RCC 7860 (cell line): ENCODE data around the gene TMEM176B.

Experiments
- DNase-seq: peaks from one replicate; pipeline ENCODE4 v3.0.0-alpha.2; 2015; ENCODE audit warnings: low spot score
- FAIRE-seq: peaks from 2 replicates; lab custom pipeline; 2012; peaks lifted over from hg19 to GRCh38; lab: Jason Lieb, UNC

The TMEM176B gene

DNA sequence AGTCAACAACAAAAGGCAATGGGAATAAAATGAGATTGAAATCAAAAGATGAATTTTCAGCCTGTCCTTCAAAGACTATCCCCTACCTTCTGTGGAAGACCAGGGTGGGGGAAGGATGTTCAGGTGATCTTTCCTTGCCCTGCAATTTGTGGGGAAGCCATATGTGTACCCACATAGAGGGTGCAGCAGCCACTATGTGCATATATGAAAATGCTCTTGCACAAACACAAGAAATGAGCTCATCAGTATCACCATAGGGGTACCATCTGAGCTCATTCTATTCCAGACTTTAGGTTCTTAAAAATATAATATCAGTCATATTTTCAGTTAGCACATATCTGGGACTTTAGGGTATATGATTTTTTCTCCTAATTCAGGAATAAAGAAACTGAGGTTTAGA, 45.2 kb downstream of the TMEM176B start:
- DNase-seq, result no peak
- no peak for FAIRE-seq

GRCh38 chr7:150753826-150754603, 46.1 kb downstream of the TMEM176B start:
- FAIRE-seq (no peak), DNase-seq (peak; percentile 34)

GRCh38 chr7:150753239-150753638, 46.9 kb downstream of the TMEM176B start:
- FAIRE-seq (no peak), DNase-seq (no peak)

GRCh38 chr7:150751702-150752101, 48.5 kb downstream of the TMEM176B start:
- FAIRE-seq (no peak), DNase-seq (no peak)

DNA sequence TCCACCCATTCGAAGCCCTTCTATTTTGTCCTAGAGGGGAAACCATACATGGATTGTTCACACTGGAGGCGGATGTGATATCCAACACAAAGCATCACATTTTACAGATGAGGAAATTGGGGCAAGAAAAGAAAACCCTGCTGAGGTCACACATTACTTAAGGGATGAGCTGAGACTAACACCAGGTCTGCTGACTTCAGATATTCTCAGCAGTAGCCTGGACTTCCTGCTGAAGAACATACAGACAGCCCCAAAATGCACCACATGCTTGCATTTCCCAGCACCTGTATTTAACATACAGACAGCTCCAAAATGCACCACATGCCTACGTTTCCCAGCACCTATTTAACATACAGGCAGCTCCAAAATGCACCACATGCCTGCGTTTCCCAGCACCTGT, 51.8 kb downstream of the TMEM176B start:
- FAIRE-seq (no peak), DNase-seq (no peak)

- FAIRE-seq (no peak), DNase-seq (no peak)
Measured at GRCh38 chr7:150746921-150747320, 53.2 kb downstream of the TMEM176B start.

DNA sequence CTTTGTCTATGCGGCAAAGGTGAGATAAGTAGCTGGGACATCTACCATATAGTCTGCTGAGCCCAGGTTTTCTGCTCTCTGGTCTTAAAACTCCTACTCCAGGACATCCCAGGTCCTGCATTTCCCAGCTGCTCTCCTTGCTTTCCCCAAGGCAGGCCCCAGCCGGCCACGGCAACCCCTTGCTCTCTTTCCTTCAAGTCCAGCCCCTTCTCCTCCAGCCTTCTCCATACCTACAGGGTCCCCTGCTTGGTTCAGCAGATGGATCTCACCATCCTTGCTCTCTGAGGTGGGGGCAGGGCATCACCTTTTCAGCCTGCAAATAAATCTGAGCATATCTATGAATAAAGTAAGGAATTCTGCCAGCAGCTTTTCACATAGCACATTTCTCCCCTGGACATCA, 54.3 kb downstream of the TMEM176B start:
- DNase-seq, result no peak
- FAIRE-seq, result no peak

- DNase-seq (no peak), FAIRE-seq (no peak)
Measured at GRCh38 chr7:150745086-150745485, 55.1 kb downstream of the TMEM176B start.

DNA sequence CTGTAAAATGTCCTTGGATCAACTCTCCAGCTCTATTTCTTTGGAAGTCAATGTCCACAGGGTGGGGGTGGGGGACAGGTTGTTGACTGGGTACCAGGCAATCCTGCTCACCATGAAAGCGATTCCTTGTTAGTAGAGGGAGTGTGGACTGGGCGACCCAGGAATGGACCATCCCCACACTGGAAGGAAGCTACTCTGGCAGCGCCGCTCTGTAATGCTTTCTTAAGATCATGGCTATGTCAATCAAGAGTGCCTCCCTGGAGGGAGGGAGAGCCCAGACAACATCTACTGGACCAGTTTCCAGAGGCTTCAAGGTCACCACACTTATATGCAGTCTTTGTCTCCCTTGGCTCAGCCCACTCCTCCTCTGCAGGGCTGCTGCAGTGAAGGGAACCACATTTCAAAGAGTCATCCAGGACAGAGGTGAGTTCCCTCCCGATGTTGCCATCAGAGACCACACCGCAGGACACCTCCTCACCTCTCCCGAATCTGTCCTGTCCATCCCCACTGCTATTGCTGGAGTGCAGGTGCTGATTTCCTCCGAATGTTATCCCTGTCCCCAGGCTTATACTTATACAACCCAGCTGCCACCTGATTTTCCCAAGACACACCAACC, 56.0 kb downstream of the TMEM176B start:
- FAIRE-seq (no peak), DNase-seq (no peak)

DNA sequence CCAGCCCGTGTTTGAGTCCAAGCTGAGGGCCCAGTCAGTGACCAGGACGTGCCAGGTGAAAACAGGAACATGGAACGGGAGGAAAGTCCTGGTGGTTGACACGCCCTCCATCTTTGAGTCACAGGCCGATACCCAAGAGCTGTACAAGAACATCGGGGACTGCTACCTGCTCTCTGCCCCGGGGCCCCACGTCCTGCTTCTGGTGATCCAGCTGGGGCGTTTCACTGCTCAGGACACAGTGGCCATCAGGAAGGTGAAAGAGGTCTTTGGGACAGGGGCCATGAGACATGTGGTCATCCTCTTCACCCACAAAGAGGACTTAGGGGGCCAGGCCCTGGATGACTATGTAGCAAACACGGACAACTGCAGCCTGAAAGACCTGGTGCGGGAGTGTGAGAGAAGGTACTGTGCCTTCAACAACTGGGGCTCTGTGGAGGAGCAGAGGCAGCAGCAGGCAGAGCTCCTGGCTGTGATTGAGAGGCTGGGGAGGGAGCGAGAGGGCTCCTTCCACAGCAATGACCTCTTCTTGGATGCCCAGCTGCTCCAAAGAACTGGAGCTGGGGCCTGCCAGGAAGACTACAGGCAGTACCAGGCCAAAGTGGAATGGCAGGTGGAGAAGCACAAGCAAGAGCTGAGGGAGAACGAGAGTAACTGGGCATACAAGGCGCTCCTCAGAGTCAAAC, 57.7 kb downstream of the TMEM176B start:
- FAIRE-seq, result no peak
- no peak for DNase-seq
